ENCODE results near the gene RFTN2. TPM values are rescaled to one million over a fixed set of nuclear protein-coding genes. Genes with fewer than 3 reads are reported as not detected.

The RFTN2 gene
- polyA plus RNA-seq, 1 of the 3 experiments (the other 2 are of a cell fraction), result 0.05 TPM

DNA sequence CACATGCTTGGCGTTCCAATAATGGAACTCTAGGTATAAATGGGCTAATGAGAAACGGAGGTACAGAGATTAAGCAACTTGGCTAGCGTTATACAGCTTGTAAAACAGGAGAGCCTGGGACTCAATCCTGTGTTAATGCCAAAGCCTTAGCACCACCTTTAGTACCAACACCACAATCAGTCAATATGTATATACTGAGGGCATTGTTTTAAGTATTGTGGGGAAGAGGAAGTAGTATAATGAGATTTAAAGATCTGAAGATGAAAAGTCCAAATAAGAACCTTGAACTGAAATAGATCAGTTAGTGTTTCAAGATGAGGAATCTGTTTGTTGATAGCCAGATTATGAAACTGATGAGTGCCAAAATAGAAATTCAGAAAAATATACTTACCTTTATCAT, 37.9 kb upstream of the RFTN2 start:
- H4K20me1 ChIP-seq (ENCODE audit: insufficient read depth), result no peaks in the 10 kb centered on the region
- DNase-seq, result no peak
- no peak overlapping the region for H3K9ac ChIP-seq
- H3K4me3 ChIP-seq (ENCODE audit: low read depth in 2 of 2, low read length in 1 of 2), result no peak overlapping the region
- H3K27me3 ChIP-seq (ENCODE audit: insufficient read depth), result no peaks in the 10 kb centered on the region
- no peak overlapping the region for H3K4me2 ChIP-seq
- no peak overlapping the region for H3K27ac ChIP-seq (ENCODE audit: low read depth in 2 of 2, low read length in 1 of 2)
- peaks cover 0 to 26% of the 10 kb centered on the region in 2 experiments for H3K36me3 ChIP-seq (replicated peaks in 1 of 2; ENCODE audit: control insufficient read depth in 1 of 2, insufficient read depth in 2 of 2, low read length in 1 of 2)
- no peaks in the 10 kb centered on the region for H3K9me2 ChIP-seq
- H2AFZ ChIP-seq (ENCODE audit: low read depth), result no peak overlapping the region
- ChIA-PET POLR2A (no interaction called here), CTCF (no interaction called here)
- H3F3A ChIP-seq (replicated peaks; ENCODE audit: insufficient read depth), result no peaks in the 10 kb centered on the region
- no peaks in the 10 kb centered on the region for H3K9me3 ChIP-seq
- H3K4me1 ChIP-seq (ENCODE audit: control insufficient read depth in 1 of 2, insufficient read depth in 2 of 2, low read depth in 1 of 2, low read length in 1 of 2), result peaks cover 0 to 2% of the 10 kb centered on the region in 2 experiments; a peak in 2 of 4 replicates
- peaks cover 16% of the 10 kb centered on the region; the same call in 1 of the 2 replicates for H3K79me2 ChIP-seq (ENCODE audit: insufficient read depth)
- TF ChIP-seq GATA2 (CRISPR knock-in tag; IDR thresholded peaks at IDR 0.05), result no peak
- no peak for TF ChIP-seq TEAD4 (IDR thresholded peaks at IDR 0.05; ENCODE audit: borderline replicate concordance, insufficient read depth)
- no peak for TF ChIP-seq GABPA (IDR thresholded peaks at IDR 0.05; ENCODE audit: low read depth)
- TF ChIP-seq MXI1 (IDR thresholded peaks at IDR 0.05; ENCODE audit: low read depth, low read length), result no peak
- TF ChIP-seq, protein P1, sequence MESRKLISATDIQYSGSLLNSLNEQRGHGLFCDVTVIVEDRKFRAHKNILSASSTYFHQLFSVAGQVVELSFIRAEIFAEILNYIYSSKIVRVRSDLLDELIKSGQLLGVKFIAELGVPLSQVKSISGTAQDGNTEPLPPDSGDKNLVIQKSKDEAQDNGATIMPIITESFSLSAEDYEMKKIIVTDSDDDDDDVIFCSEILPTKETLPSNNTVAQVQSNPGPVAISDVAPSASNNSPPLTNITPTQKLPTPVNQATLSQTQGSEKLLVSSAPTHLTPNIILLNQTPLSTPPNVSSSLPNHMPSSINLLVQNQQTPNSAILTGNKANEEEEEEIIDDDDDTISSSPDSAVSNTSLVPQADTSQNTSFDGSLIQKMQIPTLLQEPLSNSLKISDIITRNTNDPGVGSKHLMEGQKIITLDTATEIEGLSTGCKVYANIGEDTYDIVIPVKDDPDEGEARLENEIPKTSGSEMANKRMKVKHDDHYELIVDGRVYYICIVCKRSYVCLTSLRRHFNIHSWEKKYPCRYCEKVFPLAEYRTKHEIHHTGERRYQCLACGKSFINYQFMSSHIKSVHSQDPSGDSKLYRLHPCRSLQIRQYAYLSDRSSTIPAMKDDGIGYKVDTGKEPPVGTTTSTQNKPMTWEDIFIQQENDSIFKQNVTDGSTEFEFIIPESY (IDR thresholded peaks at IDR 0.05; ENCODE audit: borderline replicate concordance, low read depth), result no peak
- no peak for TF ChIP-seq SIN3A (IDR thresholded peaks at IDR 0.05; ENCODE audit: borderline replicate concordance, low read depth, low read length)
- no peak for TF ChIP-seq YY1 (IDR thresholded peaks at IDR 0.05; ENCODE audit: low read depth)
- no peak for TF ChIP-seq RFX5 (IDR thresholded peaks at IDR 0.05; ENCODE audit: low read length)
- no peak for TF ChIP-seq FOXM1 (IDR thresholded peaks at IDR 0.05; ENCODE audit: low read depth)
- TF ChIP-seq, protein P2, sequence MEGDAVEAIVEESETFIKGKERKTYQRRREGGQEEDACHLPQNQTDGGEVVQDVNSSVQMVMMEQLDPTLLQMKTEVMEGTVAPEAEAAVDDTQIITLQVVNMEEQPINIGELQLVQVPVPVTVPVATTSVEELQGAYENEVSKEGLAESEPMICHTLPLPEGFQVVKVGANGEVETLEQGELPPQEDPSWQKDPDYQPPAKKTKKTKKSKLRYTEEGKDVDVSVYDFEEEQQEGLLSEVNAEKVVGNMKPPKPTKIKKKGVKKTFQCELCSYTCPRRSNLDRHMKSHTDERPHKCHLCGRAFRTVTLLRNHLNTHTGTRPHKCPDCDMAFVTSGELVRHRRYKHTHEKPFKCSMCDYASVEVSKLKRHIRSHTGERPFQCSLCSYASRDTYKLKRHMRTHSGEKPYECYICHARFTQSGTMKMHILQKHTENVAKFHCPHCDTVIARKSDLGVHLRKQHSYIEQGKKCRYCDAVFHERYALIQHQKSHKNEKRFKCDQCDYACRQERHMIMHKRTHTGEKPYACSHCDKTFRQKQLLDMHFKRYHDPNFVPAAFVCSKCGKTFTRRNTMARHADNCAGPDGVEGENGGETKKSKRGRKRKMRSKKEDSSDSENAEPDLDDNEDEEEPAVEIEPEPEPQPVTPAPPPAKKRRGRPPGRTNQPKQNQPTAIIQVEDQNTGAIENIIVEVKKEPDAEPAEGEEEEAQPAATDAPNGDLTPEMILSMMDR (IDR thresholded peaks at IDR 0.05), result no peak
- TF ChIP-seq POLR2AphosphoS5 (IDR thresholded peaks at IDR 0.05; ENCODE audit: low read depth, low read length), result no peak
- 62% methylated on average over 3 of the region's 3 CpGs for WGBS (ENCODE audit: low lambda C conversion rate)

DNA sequence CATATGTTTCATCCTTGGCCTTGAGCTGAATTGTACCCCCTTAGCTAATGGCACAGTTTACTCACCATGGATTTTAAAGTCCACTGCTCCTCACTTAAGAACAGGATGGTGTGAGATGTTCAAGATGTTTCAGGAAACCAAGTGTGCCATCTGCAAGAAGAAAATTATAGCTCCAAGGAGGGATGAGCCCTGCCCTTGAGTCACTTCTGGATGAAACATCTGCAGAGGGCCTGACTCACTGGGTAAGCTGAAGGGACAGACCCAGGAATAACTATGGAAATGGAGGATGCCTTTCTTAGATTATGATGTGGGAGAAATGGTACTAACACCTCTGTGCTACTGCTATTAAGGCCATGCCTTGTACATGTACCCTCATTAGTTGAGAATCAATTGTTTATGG, 36.2 kb upstream of the RFTN2 start:
- no peaks in the 10 kb centered on the region for H3K9me3 ChIP-seq
- no peaks in the 10 kb centered on the region for H3F3A ChIP-seq (replicated peaks; ENCODE audit: insufficient read depth)
- no peak overlapping the region for H3K9ac ChIP-seq
- H3K36me3 ChIP-seq (replicated peaks in 1 of 2; ENCODE audit: control insufficient read depth in 1 of 2, insufficient read depth in 2 of 2, low read length in 1 of 2), result peaks cover 0 to 26% of the 10 kb centered on the region in 2 experiments
- CTCF ChIA-PET, result no interaction called here
- TF ChIP-seq YY1 (IDR thresholded peaks at IDR 0.05; ENCODE audit: low read depth) (no peak), JUND (IDR thresholded peaks at IDR 0.05) (no peak), RAD21 (IDR thresholded peaks at IDR 0.05; ENCODE audit: low read length) (no peak), RCOR1 (IDR thresholded peaks at IDR 0.05; ENCODE audit: low read length) (no peak)
- H3K27ac ChIP-seq (ENCODE audit: low read depth in 2 of 2, low read length in 1 of 2), result no peak overlapping the region
- no peaks in the 10 kb centered on the region for H3K27me3 ChIP-seq (ENCODE audit: insufficient read depth)
- H3K9me2 ChIP-seq, result no peaks in the 10 kb centered on the region
- no peak overlapping the region for H2AFZ ChIP-seq (ENCODE audit: low read depth)
- H3K4me3 ChIP-seq (ENCODE audit: low read depth in 2 of 2, low read length in 1 of 2), result no peak overlapping the region
- 0 out of 2 replicates have a peak, but pooled peaks cover 4% of the 10 kb centered on the region for H4K20me1 ChIP-seq (ENCODE audit: insufficient read depth)
- peaks cover 8 to 10% of the 10 kb centered on the region in 2 experiments; a peak in 2 of 4 replicates for H3K4me1 ChIP-seq (ENCODE audit: control insufficient read depth in 1 of 2, insufficient read depth in 2 of 2, low read depth in 1 of 2, low read length in 1 of 2)
- POLR2A ChIA-PET, result interaction anchor here (0.6 kb wide), 1 partner anchor 17 kb away, joined by 3 read pairs; no protein-coding TSS in a partner anchor
- H3K79me2 ChIP-seq (ENCODE audit: insufficient read depth), result peaks cover 31% of the 10 kb centered on the region
- no peak overlapping the region for H3K4me2 ChIP-seq
- no peak for DNase-seq

All from SK-N-SH (cell line).